Measurements from ENCODE around the gene BRD2. TPM values are rescaled to one million over a fixed set of nuclear protein-coding genes. Genes with fewer than 3 reads are reported as not detected.
"Not testable (repeated sequence)": the region's sequence is repeated elsewhere in the genome, so short reads cannot be mapped to it uniquely, and the experiment has no call there.

The BRD2 gene
- total RNA-seq, 1 donor from 2014 or later: 186 TPM

DNA sequence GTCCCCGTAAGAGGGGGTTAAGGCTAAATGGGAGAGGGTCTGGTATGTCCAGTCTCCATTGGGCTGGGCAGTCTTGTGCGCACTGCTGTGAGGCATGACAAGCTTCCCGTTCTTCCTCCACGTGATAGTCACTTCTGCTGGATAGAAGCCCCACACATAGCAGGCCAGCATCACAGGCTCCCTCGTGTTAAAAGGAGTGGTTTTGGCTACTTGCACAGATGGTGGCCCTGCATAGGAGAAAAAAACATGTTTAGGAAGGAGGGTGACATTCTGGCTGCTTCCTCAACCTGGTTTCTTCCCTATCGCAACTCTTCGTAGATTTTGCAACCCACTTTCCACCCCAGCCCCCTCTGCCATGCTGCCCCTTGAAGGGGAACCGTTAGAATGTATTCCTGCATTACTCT, 31.2 kb upstream of the BRD2 start:
- no peak overlapping the region for H3K4me3 Mint-ChIP-seq (ENCODE audit: unreplicated experiment)
- H3K4me1 Mint-ChIP-seq (ENCODE audit: unreplicated experiment): peaks cover 27% of the 10 kb centered on the region
- peaks cover 3% of the 10 kb centered on the region for H3K27me3 Mint-ChIP-seq (ENCODE audit: unreplicated experiment)
- no peaks in the 10 kb centered on the region for H3K9me3 Mint-ChIP-seq (ENCODE audit: unreplicated experiment)
- TF ChIP-seq, protein P1, sequence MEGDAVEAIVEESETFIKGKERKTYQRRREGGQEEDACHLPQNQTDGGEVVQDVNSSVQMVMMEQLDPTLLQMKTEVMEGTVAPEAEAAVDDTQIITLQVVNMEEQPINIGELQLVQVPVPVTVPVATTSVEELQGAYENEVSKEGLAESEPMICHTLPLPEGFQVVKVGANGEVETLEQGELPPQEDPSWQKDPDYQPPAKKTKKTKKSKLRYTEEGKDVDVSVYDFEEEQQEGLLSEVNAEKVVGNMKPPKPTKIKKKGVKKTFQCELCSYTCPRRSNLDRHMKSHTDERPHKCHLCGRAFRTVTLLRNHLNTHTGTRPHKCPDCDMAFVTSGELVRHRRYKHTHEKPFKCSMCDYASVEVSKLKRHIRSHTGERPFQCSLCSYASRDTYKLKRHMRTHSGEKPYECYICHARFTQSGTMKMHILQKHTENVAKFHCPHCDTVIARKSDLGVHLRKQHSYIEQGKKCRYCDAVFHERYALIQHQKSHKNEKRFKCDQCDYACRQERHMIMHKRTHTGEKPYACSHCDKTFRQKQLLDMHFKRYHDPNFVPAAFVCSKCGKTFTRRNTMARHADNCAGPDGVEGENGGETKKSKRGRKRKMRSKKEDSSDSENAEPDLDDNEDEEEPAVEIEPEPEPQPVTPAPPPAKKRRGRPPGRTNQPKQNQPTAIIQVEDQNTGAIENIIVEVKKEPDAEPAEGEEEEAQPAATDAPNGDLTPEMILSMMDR (IDR thresholded peaks at IDR 0.05; ENCODE audit: unreplicated experiment): no peak
- no peak overlapping the region for H3K27ac Mint-ChIP-seq (ENCODE audit: unreplicated experiment)
- DNase-seq (ENCODE audit: low spot score): no peak
- H3K36me3 Mint-ChIP-seq (ENCODE audit: low read depth, unreplicated experiment): no peaks in the 10 kb centered on the region

DNA sequence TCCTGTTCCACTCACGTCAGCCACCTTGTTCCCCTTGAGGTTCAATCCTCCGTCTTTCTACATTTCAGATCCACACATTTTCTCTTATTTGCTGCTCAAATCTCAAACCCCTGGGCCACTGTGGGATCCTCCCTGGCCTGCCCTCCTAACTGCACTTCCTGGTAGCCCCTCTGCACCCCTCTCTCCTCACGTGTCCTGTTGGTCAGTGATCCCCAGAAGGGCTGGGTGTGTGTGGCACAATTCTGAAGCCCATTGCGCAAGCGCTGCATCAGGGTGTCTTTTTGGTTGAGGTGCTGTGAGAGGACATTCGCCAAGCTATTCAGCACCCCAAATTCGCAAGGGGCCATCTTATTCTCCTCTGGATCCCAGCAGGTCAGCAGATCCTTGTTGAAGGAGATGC, 29.9 kb upstream of the BRD2 start:
- Mint-ChIP-seq H3K36me3 (ENCODE audit: low read depth, unreplicated experiment) (no peaks in the 10 kb centered on the region), H3K4me3 (ENCODE audit: unreplicated experiment) (no peak overlapping the region), H3K27ac (ENCODE audit: unreplicated experiment) (no peak overlapping the region), H3K27me3 (ENCODE audit: unreplicated experiment) (peaks cover 3% of the 10 kb centered on the region), H3K4me1 (ENCODE audit: unreplicated experiment) (peaks cover 25% of the 10 kb centered on the region), H3K9me3 (ENCODE audit: unreplicated experiment) (no peaks in the 10 kb centered on the region)
- no peak for DNase-seq (ENCODE audit: low spot score)
- TF ChIP-seq, protein P1 (IDR thresholded peaks at IDR 0.05; ENCODE audit: unreplicated experiment): no peak

DNA sequence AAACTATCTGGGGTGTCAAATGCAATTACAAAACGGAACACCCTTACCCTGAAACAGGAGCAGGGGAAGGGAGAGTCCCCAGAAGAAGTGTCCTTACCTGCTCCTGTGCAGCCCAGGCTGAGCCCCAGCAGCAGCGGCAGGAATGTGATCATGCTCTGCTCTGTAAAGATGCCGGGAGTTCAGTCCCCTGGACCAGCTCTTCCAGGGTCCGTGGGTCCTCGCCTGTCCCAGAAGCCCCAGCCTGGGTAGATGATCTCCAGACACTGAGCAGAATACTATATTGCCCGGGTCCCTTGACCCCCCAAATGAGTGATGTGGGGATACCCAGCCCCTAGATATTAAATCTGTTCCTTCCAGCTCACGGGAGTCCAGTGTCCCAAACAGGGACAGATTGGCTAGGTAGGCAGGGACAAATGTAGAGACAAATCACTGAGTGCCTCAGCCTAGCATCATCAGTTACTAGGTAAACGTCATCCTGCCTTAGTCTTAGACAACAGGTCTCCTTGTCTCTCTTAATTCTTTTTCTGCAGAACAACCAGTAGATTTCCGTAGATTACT, 27.7 kb upstream of the BRD2 start, which contains the start of gene HLA-DMB:
Gene HLA-DMB (minus strand): TSS at position 373 of the 558 bp plus-strand sequence. CDS start 221 bp downstream, at position 152.
- DNase-seq (ENCODE audit: low spot score): peak; percentile 47
- H3K27ac Mint-ChIP-seq (ENCODE audit: unreplicated experiment): no peak within 1 kb of the TSS
- no peak within 1 kb of the TSS for H3K4me3 Mint-ChIP-seq (ENCODE audit: unreplicated experiment)
- H3K36me3 Mint-ChIP-seq (ENCODE audit: low read depth, unreplicated experiment): no peaks in the 10 kb centered on the region
- H3K4me1 Mint-ChIP-seq (ENCODE audit: unreplicated experiment): peaks cover 29% of the 10 kb centered on the region
- H3K27me3 Mint-ChIP-seq (ENCODE audit: unreplicated experiment): peaks cover 2% of the 10 kb centered on the region
- H3K9me3 Mint-ChIP-seq (ENCODE audit: unreplicated experiment): no peaks in the 10 kb centered on the region
- TF ChIP-seq, protein P1 (IDR thresholded peaks at IDR 0.05; ENCODE audit: unreplicated experiment): no peak

DNA sequence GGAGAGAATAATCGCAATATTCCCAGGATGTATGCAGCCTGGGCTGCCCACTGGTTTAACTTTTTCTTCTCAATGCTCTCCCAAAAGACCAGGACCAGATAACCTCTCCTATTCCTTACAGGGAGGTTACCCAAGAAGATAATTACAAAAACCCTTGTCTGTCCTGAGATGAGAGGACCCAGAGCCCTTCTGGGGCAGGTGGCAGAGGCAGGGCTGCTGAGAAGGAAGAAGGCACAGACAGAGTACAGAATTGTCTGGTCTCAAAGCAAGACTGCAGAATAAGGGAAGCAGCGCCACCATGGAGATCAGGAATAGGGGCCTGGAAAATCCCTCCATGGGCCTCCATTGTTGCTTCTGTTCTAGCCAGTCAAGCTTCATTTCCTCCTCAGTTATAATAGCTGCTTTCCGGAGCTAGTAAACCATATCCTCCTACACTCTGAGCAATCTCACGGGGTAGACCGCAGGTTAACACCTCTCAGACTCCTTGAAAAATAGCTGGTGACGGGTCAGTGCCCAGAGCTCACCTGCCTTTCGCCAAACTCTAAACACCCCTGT, 27.1 kb upstream of the BRD2 start:
- peaks cover 23% of the 10 kb centered on the region for H3K4me1 Mint-ChIP-seq (ENCODE audit: unreplicated experiment)
- TF ChIP-seq, protein P1 (IDR thresholded peaks at IDR 0.05; ENCODE audit: unreplicated experiment): no peak
- no peaks in the 10 kb centered on the region for H3K36me3 Mint-ChIP-seq (ENCODE audit: low read depth, unreplicated experiment)

DNA sequence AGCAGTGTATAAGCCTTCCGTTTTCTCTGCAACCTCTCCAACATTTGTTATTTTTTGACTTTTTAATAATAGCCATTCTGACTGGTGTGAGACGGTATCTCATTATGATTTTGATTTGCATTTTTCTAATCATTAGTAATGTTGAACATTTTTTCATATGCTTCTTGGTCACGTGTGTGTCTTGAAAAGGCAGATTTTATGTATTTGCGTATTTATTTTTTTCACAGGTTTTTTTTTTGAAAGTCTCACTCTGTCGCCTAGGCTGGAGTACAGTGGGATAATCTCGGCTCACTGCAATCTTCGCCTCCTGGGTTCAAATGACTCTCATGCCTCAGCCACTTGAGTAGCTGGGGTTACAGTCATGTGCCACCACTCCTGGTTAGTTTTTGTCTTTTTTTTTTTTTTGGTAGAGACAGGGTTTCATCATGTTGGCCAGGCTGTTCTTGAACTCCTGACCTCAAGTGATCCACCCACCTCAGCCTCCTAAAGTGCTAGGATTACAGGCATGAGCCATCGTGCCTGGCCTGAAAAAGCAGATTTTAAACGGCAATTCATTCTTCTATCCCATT, 25.8 kb upstream of the BRD2 start:
- H3K27me3 Mint-ChIP-seq (ENCODE audit: unreplicated experiment); H3K27ac Mint-ChIP-seq (ENCODE audit: unreplicated experiment); H3K4me3 Mint-ChIP-seq (ENCODE audit: unreplicated experiment); DNase-seq (ENCODE audit: low spot score); H3K9me3 Mint-ChIP-seq (ENCODE audit: unreplicated experiment); H3K36me3 Mint-ChIP-seq (ENCODE audit: low read depth, unreplicated experiment): not testable (repeated sequence)
- peaks cover 14% of the 10 kb centered on the region for H3K4me1 Mint-ChIP-seq (ENCODE audit: unreplicated experiment)

More for the DNA sequence above, 27.1 kb upstream of the BRD2 start:
- H3K27me3 Mint-ChIP-seq (ENCODE audit: unreplicated experiment): peaks cover 1% of the 10 kb centered on the region
- no peak overlapping the region for H3K4me3 Mint-ChIP-seq (ENCODE audit: unreplicated experiment)
- no peaks in the 10 kb centered on the region for H3K9me3 Mint-ChIP-seq (ENCODE audit: unreplicated experiment)
- H3K27ac Mint-ChIP-seq (ENCODE audit: unreplicated experiment): no peak overlapping the region
- no peak for DNase-seq (ENCODE audit: low spot score)

Measured in endothelial cell (in vitro differentiated cells).